ENCODE data around the gene DOCK11. TPM values are rescaled to one million over a fixed set of nuclear protein-coding genes. Genes with fewer than 3 reads are reported as not detected.
A peak's percentile ranks its signal among the peaks of the same experiment; 100 is the strongest.
"Not testable (repeated sequence)": the region's sequence is repeated elsewhere in the genome, so short reads cannot be mapped to it uniquely, and the experiment has no call there.

Gene DOCK11
- total RNA-seq, 1 donor from 2014 or later: 5.8 TPM

GRCh38 chrX:118484216-118484903 is 11.3 kb upstream of the DOCK11 start:
- Mint-ChIP-seq H3K27me3 (no peaks in the 10 kb centered on the region), H3K4me1 (ENCODE audit: low read depth) (no peaks in the 10 kb centered on the region), H3K36me3 (ENCODE audit: insufficient read depth) (no peaks in the 10 kb centered on the region), H3K27ac (peak overlapping the region; percentile 88), H3K4me3 (ENCODE audit: low read depth) (no peak overlapping the region), H3K9me3 (ENCODE audit: low read depth) (peaks cover 5% of the 10 kb centered on the region)
- no peak for DNase-seq (ENCODE audit: low spot score, unreplicated experiment)
- no peak for TF ChIP-seq CTCF (IDR thresholded peaks at IDR 0.05; ENCODE audit: unreplicated experiment)

- not testable (repeated sequence) for H3K36me3 Mint-ChIP-seq (ENCODE audit: insufficient read depth); H3K9me3 Mint-ChIP-seq (ENCODE audit: low read depth); H3K4me3 Mint-ChIP-seq (ENCODE audit: low read depth); H3K27me3 Mint-ChIP-seq; DNase-seq (ENCODE audit: low spot score, unreplicated experiment); H3K27ac Mint-ChIP-seq; H3K4me1 Mint-ChIP-seq (ENCODE audit: low read depth)
Observed at GRCh38 chrX:118486693-118487092, 8.9 kb upstream of the DOCK11 start.

- peaks cover 6% of the 10 kb centered on the region for H3K9me3 Mint-ChIP-seq (ENCODE audit: low read depth)
Observed at GRCh38 chrX:118493016-118493415, 2.6 kb upstream of the DOCK11 start.

GRCh38 chrX:118493653-118494297 is 1.8 kb upstream of the DOCK11 start:
- TF ChIP-seq CTCF (IDR thresholded peaks at IDR 0.05; ENCODE audit: unreplicated experiment): no peak
- Mint-ChIP-seq H3K36me3 (ENCODE audit: insufficient read depth) (no peaks in the 10 kb centered on the region), H3K4me3 (ENCODE audit: low read depth) (no peak overlapping the region), H3K27me3 (peaks cover 3% of the 10 kb centered on the region), H3K27ac (no peak overlapping the region), H3K9me3 (ENCODE audit: low read depth) (peaks cover 6% of the 10 kb centered on the region), H3K4me1 (ENCODE audit: low read depth) (peaks cover 10% of the 10 kb centered on the region)
- DNase-seq (ENCODE audit: low spot score, unreplicated experiment): no peak

More at GRCh38 chrX:118493016-118493415, 2.6 kb upstream of the DOCK11 start:
- no peak overlapping the region for H3K4me3 Mint-ChIP-seq (ENCODE audit: low read depth)
- no peaks in the 10 kb centered on the region for H3K36me3 Mint-ChIP-seq (ENCODE audit: insufficient read depth)
- H3K4me1 Mint-ChIP-seq (ENCODE audit: low read depth): peaks cover 10% of the 10 kb centered on the region
- DNase-seq (ENCODE audit: low spot score, unreplicated experiment): no peak
- peaks cover 3% of the 10 kb centered on the region for H3K27me3 Mint-ChIP-seq
- no peak overlapping the region for H3K27ac Mint-ChIP-seq
- TF ChIP-seq CTCF (IDR thresholded peaks at IDR 0.05; ENCODE audit: unreplicated experiment): no peak

- H3K27ac Mint-ChIP-seq: peak overlapping the region; percentile 29
- H3K27me3 Mint-ChIP-seq: peaks cover 3% of the 10 kb centered on the region
Observed at GRCh38 chrX:118495958-118496762, 545 bp downstream of the DOCK11 start.

More at GRCh38 chrX:118495958-118496762, 545 bp downstream of the DOCK11 start:
- Mint-ChIP-seq H3K4me1 (ENCODE audit: low read depth) (peaks cover 16% of the 10 kb centered on the region), H3K4me3 (ENCODE audit: low read depth) (peak overlapping the region; percentile 71), H3K9me3 (ENCODE audit: low read depth) (peaks cover 4% of the 10 kb centered on the region), H3K36me3 (ENCODE audit: insufficient read depth) (no peaks in the 10 kb centered on the region)
- TF ChIP-seq CTCF (IDR thresholded peaks at IDR 0.05; ENCODE audit: unreplicated experiment): no peak
- peak; percentile 9 for DNase-seq (ENCODE audit: low spot score, unreplicated experiment)

All from progenitor cell of endocrine pancreas (in vitro differentiated cells).